Stomach (tissue), 19 donors: ENCODE data around the gene NALCN. TPM values are rescaled to one million over a fixed set of nuclear protein-coding genes. Genes with fewer than 3 reads are reported as not detected.

ENCODE experiments used
- DNase-seq, 2 donors: peaks; one replicate each; pipeline versions ENCODE4 v3.0.0 to v3.0.0-alpha.2; 2013 to 2019
- H3K27ac ChIP-seq, 5 donors: fragments of 200-600 bp in 4 of 5; sonication (generic) in 4 of 5; one replicate each; pipeline ENCODE4 v1.5.1; 2013 to 2019; ENCODE audit warnings: mild to moderate bottlenecking in 1 of 5, moderate library complexity in 1 of 5
- H3K27me3 ChIP-seq, 3 donors: fragments of 200-600 bp; sonication (generic); one replicate each; pipeline ENCODE4 v1.5.1; 2017 to 2019; ENCODE audit warnings: mixed run types in 1 of 3
- H3K36me3 ChIP-seq, 4 donors: fragments of 200-600 bp; sonication (generic); 1 replicate in 3 of 4; 2 replicates in 1 of 4; pipeline ENCODE4 v1.5.1; 2016 to 2019
- H3K4me1 ChIP-seq, 4 donors: fragments of 200-600 bp; sonication (generic); one replicate each; pipeline ENCODE4 v1.5.1; 2016 to 2019
- H3K4me3 ChIP-seq, 4 donors: fragments of 200-600 bp; sonication (generic) in 3 of 4; one replicate each; pipeline ENCODE4 v1.5.1; 2016 to 2019; ENCODE audit warnings: mild to moderate bottlenecking in 1 of 4
- H3K9me3 ChIP-seq, 4 donors: fragments of 200-600 bp; sonication (generic); one replicate each; pipeline ENCODE4 v1.5.1; 2016 to 2019
- CTCF ChIP-seq, 7 experiments: fragments of 450-650 bp in 4 of 7; fragments of 200-600 bp in 3 of 7; sonication (generic) in 3 of 7; IDR thresholded peaks; one replicate each; pipeline ENCODE4 v1.5.1; 2016 to 2019; ENCODE audit warnings: antibody characterized with exemption in 7 of 7, control low read depth in 2 of 7, mild to moderate bottlenecking in 1 of 7
- EP300 ChIP-seq: sonication (generic); formaldehyde crosslinking; IDR thresholded peaks from one replicate; pipeline ENCODE4 v1.6.1; 2017; ENCODE audit warnings: antibody characterized with exemption
- POLR2A ChIP-seq, 4 donors: fragments of 450-650 bp; IDR thresholded peaks; one replicate each; pipeline ENCODE4 v1.6.1; 2016; ENCODE audit warnings: antibody characterized with exemption in 4 of 4, control low read depth in 2 of 4, mild to moderate bottlenecking in 1 of 4, moderate library complexity in 1 of 4
- POLR2AphosphoS5 ChIP-seq, 3 donors: sonication (generic); formaldehyde crosslinking; IDR thresholded peaks; one replicate each; pipeline ENCODE4 v1.6.1; 2016; ENCODE audit warnings: antibody characterized with exemption in 3 of 3
- WGBS, 5 donors: extraction: QIAGEN DNeasy Blood & Tissue Kit in 3 of 5; methylation state at CpG; one replicate each; pipeline versions ENCODE4 v1.1.5 to v1.1.7; 2013 to 2018; 5-methylcytosine and 5-hydroxymethylcytosine counted together
- intact Hi-C: fragments of 100-400 bp; cut with DNase I; formaldehyde crosslinking; loops from one replicate; pipeline ENCODE4 v1.15.1; 2023; ENCODE audit warnings: low total_unique reads
- long read RNA-seq, 10 donors: transcript quantifications; one replicate each; lab custom pipeline, GENCODE V29; 2026
- polyA plus RNA-seq, 3 donors: library from polyadenylated mRNA; stranded (reverse); fragments of 200-250 nt; gene quantifications; one replicate each; pipeline ENCODE4 v1.2.3, GENCODE V29; 2013
- total RNA-seq, 5 donors: library from RNA; depleted of rRNA; stranded (reverse); fragments of >200 nt; gene quantifications; one replicate each; pipeline versions ENCODE4 v1.1.0 to v1.2.3, GENCODE V29; 2014 to 2016
- donor health status: healthy with polysubstance abuse.
- donor health status: Bipolar disorder and iron deficiency.
- donor health status: healthy.

Gene NALCN
- total RNA-seq (1 to 10 TPM in 3 of 5 donors, not detected in 2; 1.8 to 2.9 (median 1.9) TPM), polyA plus RNA-seq (under 1 TPM; 0.15 to 0.56 (median 0.15) TPM)
- long read RNA-seq, donor 1, result 0 reads
- long read RNA-seq, donor 2, result 0 reads
- long read RNA-seq, donor 3, result 0 reads
- long read RNA-seq, donor 4, result 0 reads
- long read RNA-seq, donor 5, result 0 reads
- long read RNA-seq, donor 6, result 0 reads
- long read RNA-seq, donor 7, result 0 reads
- long read RNA-seq, donor 8, result 0 reads
- long read RNA-seq, donor 9, result 0 reads
- long read RNA-seq, donor 10, result 0 reads

GRCh38 chr13:101416181-101417042 lies at the start of gene NALCN:
Gene NALCN (minus strand): TSS chr13:101416508. CDS start chr13:101399126, 17,382 bp downstream.
- 1 to 5% (median 3%) methylated on average over 30 to 85 of the region's 85 CpGs for WGBS, 5 donors
- Histone ChIP-seq H3K4me3 (peak within 1 kb of the TSS; percentile 43 to 59 (median 54)), H3K27me3 (peaks cover 0 to 34% (median 18%) of the 10 kb centered on the region in 3 donors), H3K4me1 (peaks cover 5 to 19% (median 16%) of the 10 kb centered on the region in 4 donors), H3K9me3 (no peaks in the 10 kb centered on the region), H3K27ac (peak within 1 kb of the TSS in 4 of 5 donors; percentile 15 to 59 (median 37)), H3K36me3 (no peaks in the 10 kb centered on the region)
- intact Hi-C loops, result no loop called here
- no peak for TF ChIP-seq POLR2A (IDR thresholded peaks at IDR 0.05)
- no peak for TF ChIP-seq CTCF (IDR thresholded peaks at IDR 0.05)
- DNase-seq, result peak in 1 of 2 donors; percentile 57

DNA sequence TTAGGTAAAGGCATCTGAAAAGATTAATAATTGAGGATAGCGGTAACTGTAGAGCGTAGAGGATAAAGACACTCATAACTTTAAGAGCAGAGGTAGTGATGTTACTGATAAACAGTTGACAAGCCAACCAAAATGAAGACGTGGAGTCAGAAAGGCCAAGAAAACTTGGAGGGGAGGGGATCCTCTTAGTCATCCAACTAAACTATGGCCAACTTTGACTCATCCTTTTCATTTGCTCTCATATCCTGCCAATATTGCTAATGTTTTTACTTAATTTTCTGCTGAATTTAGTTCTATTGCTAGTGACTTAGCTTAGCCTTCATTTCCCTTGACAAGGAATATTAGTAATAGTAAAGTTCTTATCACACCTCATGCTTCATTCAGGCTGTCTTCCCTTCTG lies 49.6 kb upstream of the NALCN start:
- WGBS, 5 donors, result 68 to 78% (median 75%) methylated on average over 3 of the region's 3 CpGs

DNA sequence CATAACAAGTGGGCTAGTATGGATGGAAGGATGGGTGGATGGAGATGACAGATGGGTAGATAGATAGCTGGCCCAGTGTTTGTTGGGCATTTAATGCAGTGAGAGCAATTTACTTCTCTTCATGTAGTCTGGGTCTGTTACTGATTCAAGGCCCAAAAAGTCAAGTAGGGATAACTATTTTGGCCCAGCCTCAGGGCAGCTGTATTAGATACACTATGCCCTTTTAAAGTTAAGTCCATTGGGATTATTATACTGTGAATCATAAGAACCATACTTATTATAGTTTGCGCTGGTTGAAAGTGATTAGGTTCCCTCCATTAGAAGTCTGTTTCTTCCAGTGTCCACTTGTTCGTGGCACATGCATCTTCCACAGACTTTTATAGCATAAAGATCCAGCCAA lies 40.9 kb upstream of the NALCN start:
- Histone ChIP-seq H3K4me3 (no peak overlapping the region), H3K27me3 (peaks cover 0 to 6% (median 0%) of the 10 kb centered on the region in 3 donors), H3K9me3 (no peaks in the 10 kb centered on the region), H3K36me3 (no peaks in the 10 kb centered on the region), H3K4me1 (peaks cover 0 to 16% (median 4%) of the 10 kb centered on the region in 4 donors), H3K27ac (no peak overlapping the region)
- TF ChIP-seq CTCF (IDR thresholded peaks at IDR 0.05) (no peak), POLR2A (IDR thresholded peaks at IDR 0.05) (no peak), POLR2AphosphoS5 (IDR thresholded peaks at IDR 0.05) (no peak), EP300 (no peak)
- DNase-seq, result no peak
- WGBS, 5 donors, result 88 to 95% (median 90%) methylated on average over 2 of the region's 2 CpGs
- intact Hi-C loops, result no loop called here

More for the DNA sequence above, 49.6 kb upstream of the NALCN start:
- no peak for TF ChIP-seq POLR2A (IDR thresholded peaks at IDR 0.05)
- no peak for TF ChIP-seq POLR2AphosphoS5 (IDR thresholded peaks at IDR 0.05)
- no peak for TF ChIP-seq EP300
- no peak for TF ChIP-seq CTCF (IDR thresholded peaks at IDR 0.05)
- H3K27ac ChIP-seq, result no peak overlapping the region
- H3K4me3 ChIP-seq, result no peak overlapping the region
- no peaks in the 10 kb centered on the region for H3K36me3 ChIP-seq
- no peaks in the 10 kb centered on the region for H3K27me3 ChIP-seq
- intact Hi-C loops, result no loop called here
- H3K4me1 ChIP-seq, result no peaks in the 10 kb centered on the region
- H3K9me3 ChIP-seq, result no peaks in the 10 kb centered on the region
- no peak for DNase-seq

- no peak overlapping the region for H3K27ac ChIP-seq
- intact Hi-C loops, result no loop called here
- WGBS, 5 donors, result 20 to 58% (median 45%) methylated on average over 3 of the region's 3 CpGs
- H3K9me3 ChIP-seq, result no peaks in the 10 kb centered on the region
- peaks cover 0 to 16% (median 4%) of the 10 kb centered on the region in 4 donors for H3K4me1 ChIP-seq
- no peak overlapping the region for H3K4me3 ChIP-seq
- H3K27me3 ChIP-seq, result peaks cover 0 to 6% (median 0%) of the 10 kb centered on the region in 3 donors
- TF ChIP-seq CTCF (IDR thresholded peaks at IDR 0.05) (no peak), POLR2AphosphoS5 (IDR thresholded peaks at IDR 0.05) (peak in 1 of 3 donors; percentile 37)
- no peak for DNase-seq
- no peaks in the 10 kb centered on the region for H3K36me3 ChIP-seq
Measured at GRCh38 chr13:101455863-101456262, 39.6 kb upstream of the NALCN start.
